Psoas muscle (tissue), 8 donors: ENCODE data around the gene CC2D1B. TPM values are rescaled to one million over a fixed set of nuclear protein-coding genes. Genes with fewer than 3 reads are reported as not detected.
A peak's percentile ranks its signal among the peaks of the same experiment; 100 is the strongest.

ENCODE experiments used
- ATAC-seq, 4 donors: fragments of 200-7000 bp; cut with Tn5 transposase; one replicate each; pipeline ENCODE4 v1.9.1; 2020; ENCODE audit warnings: moderate library complexity in 3 of 4, mild to moderate bottlenecking in 2 of 4
- DNase-seq, 2 donors: peaks; one replicate each; pipeline ENCODE4 v3.0.0-alpha.2; 2020
- H3K27ac ChIP-seq: fragments of 200-600 bp; one replicate; pipeline ENCODE4 v1.8.0; 2022
- H3K27me3 ChIP-seq, 3 donors: fragments of 200-600 bp in 1 of 3; one replicate each; pipeline versions ENCODE4 v1.6.1 to v1.8.0; 2013 to 2022; ENCODE audit warnings: low read length in 2 of 3, mild to moderate bottlenecking in 2 of 3, moderate library complexity in 1 of 3; ENCODE audit not compliant: insufficient read depth in 3 of 3
- H3K36me3 ChIP-seq, 2 donors: fragments of 200-600 bp in 1 of 2; one replicate each; pipeline versions ENCODE4 v1.6.1 to v1.8.0; 2013 to 2022; ENCODE audit warnings: low read depth in 1 of 2, mild to moderate bottlenecking in 1 of 2, moderate library complexity in 1 of 2; ENCODE audit not compliant: insufficient read depth in 1 of 2
- H3K4me1 ChIP-seq: fragments of 200-600 bp; one replicate; pipeline ENCODE4 v1.8.0; 2022
- H3K4me3 ChIP-seq: fragments of 200-600 bp; one replicate; pipeline ENCODE4 v1.8.0; 2022; ENCODE audit warnings: mild to moderate bottlenecking
- H3K9me3 ChIP-seq: fragments of 200-600 bp; one replicate; pipeline ENCODE4 v1.8.0; 2022
- CTCF ChIP-seq: fragments of 200-600 bp; IDR thresholded peaks from one replicate; pipeline ENCODE4 v1.8.0; 2022; ENCODE audit warnings: antibody characterized with exemption
- whole genome bisulfite sequencing, 3 donors: extraction: QIAGEN DNeasy Blood & Tissue Kit; methylation state at CpG; one replicate each; pipeline versions ENCODE4 v1.1.6 to v1.1.7; 2013; 5-methylcytosine and 5-hydroxymethylcytosine counted together
- intact Hi-C, 2 donors: fragments of 100-400 bp; cut with DNase I; formaldehyde crosslinking; loops; one replicate each; pipeline versions ENCODE4 v1.11.0 to v1.14.2; 2022
- polyA plus RNA-seq, 3 donors: library from polyadenylated mRNA; stranded (reverse); fragments of 200-250 nt; gene quantifications; one replicate each; pipeline ENCODE4 v1.2.3, GENCODE V29; 2013
- total RNA-seq, 4 donors: library from RNA; stranded (reverse); fragmentation: NEBNext Ultra II Directional in 2 of 4; extraction: Animal tissue kit (Norgen Biotek cat#: 25700) in 2 of 4; gene quantifications; one replicate each; pipeline versions ENCODE4 v1.2.1 to v1.2.4, GENCODE V29; 2021 to 2023
- donor health status: healthy with polysubstance abuse.
- donor health status: DM: no; HTN: no; CAD: no; lungs with moderate emphysema.
- donor health status: Bipolar disorder and iron deficiency.
- donor health status: healthy.
- donor health status: DM: yes; HTN: yes; CAD: no.
- donor health status: DM: no; HTN: no; CAD: no.
- donor health status: DM: no; HTN: no; CAD: no.
- donor health status: DM: yes; HTN: yes; CAD: no.

The CC2D1B gene
- total and polyA plus RNA-seq, 7 donors: 21.9 to 47.8 (median 31.7) TPM

- 74 to 83% (median 79%) methylated on average over 7 of the region's 7 CpGs for WGBS, 3 donors
- TF ChIP-seq CTCF: no peak
- Histone ChIP-seq H3K4me1 (no peaks in the 10 kb centered on the region), H3K36me3 (peaks cover 9 to 81% of the 10 kb centered on the region in 2 donors), H3K4me3 (no peak overlapping the region), H3K9me3 (no peaks in the 10 kb centered on the region), H3K27me3 (no peaks in the 10 kb centered on the region), H3K27ac (no peak overlapping the region)
- intact Hi-C loops: no loop called here
- DNase-seq (no peak), ATAC-seq (no peak)
Observed at GRCh38 chr1:52352690-52353089, 13.3 kb downstream of the CC2D1B start.

- no peaks in the 10 kb centered on the region for H3K27me3 ChIP-seq
- H3K4me3 ChIP-seq: no peak overlapping the region
- intact Hi-C loops: no loop called here
- no peak overlapping the region for H3K27ac ChIP-seq
- H3K36me3 ChIP-seq: peaks cover 8 to 74% of the 10 kb centered on the region in 2 donors
- 40 to 48% (median 41%) methylated on average over 8 of the region's 8 CpGs for WGBS, 3 donors
- TF ChIP-seq CTCF: peak; percentile 7
- no peaks in the 10 kb centered on the region for H3K4me1 ChIP-seq
- DNase-seq (no peak), ATAC-seq (peak in 2 of 4 donors; percentile 38 to 53)
- no peaks in the 10 kb centered on the region for H3K9me3 ChIP-seq
Observed at GRCh38 chr1:52348704-52349300, 17.2 kb downstream of the CC2D1B start.

- ATAC-seq: no peak
- Histone ChIP-seq H3K9me3 (no peaks in the 10 kb centered on the region), H3K36me3 (peaks cover 8 to 56% of the 10 kb centered on the region in 2 donors), H3K27ac (no peak overlapping the region), H3K4me1 (no peaks in the 10 kb centered on the region), H3K27me3 (no peaks in the 10 kb centered on the region), H3K4me3 (no peak overlapping the region)
- WGBS, 3 donors: 62 to 81% (median 67%) methylated on average over 4 of the region's 4 CpGs
- intact Hi-C loops: no loop called here
- DNase-seq: no peak
- no peak for TF ChIP-seq CTCF
Observed at GRCh38 chr1:52346653-52347052, 19.4 kb downstream of the CC2D1B start.

- DNase-seq (no peak), ATAC-seq (peak in 1 of 4 donors; percentile 23)
- Histone ChIP-seq H3K27ac (no peak overlapping the region), H3K36me3 (peaks cover 5 to 51% of the 10 kb centered on the region in 2 donors), H3K4me1 (no peaks in the 10 kb centered on the region), H3K4me3 (no peak overlapping the region), H3K9me3 (no peaks in the 10 kb centered on the region), H3K27me3 (no peaks in the 10 kb centered on the region)
- no peak for TF ChIP-seq CTCF
- WGBS, 3 donors: 83 to 94% (median 92%) methylated on average over 2 of the region's 2 CpGs
- intact Hi-C loops: no loop called here
Observed at GRCh38 chr1:52345252-52345651, 20.8 kb downstream of the CC2D1B start.

GRCh38 chr1:52343979-52344378, 22.0 kb downstream of the CC2D1B start:
- Histone ChIP-seq H3K27ac (no peak overlapping the region), H3K4me3 (no peak overlapping the region), H3K27me3 (no peaks in the 10 kb centered on the region), H3K9me3 (no peaks in the 10 kb centered on the region), H3K36me3 (peaks cover 5 to 57% of the 10 kb centered on the region in 2 donors), H3K4me1 (no peaks in the 10 kb centered on the region)
- 85 to 89% (median 87%) methylated on average over 3 of the region's 3 CpGs for WGBS, 3 donors
- DNase-seq (no peak), ATAC-seq (no peak)
- intact Hi-C loops: no loop called here
- no peak for TF ChIP-seq CTCF
